ENCODE measurements around the gene PDZD7.

Gene PDZD7

GRCh38 chr10:101021692-101022251 is 9.2 kb downstream of the PDZD7 start:
- no peak overlapping the region for H3K27ac ChIP-seq
- TF ChIP-seq ZFX (IDR thresholded peaks at IDR 0.05) = no peak
- TF ChIP-seq, protein P1, sequence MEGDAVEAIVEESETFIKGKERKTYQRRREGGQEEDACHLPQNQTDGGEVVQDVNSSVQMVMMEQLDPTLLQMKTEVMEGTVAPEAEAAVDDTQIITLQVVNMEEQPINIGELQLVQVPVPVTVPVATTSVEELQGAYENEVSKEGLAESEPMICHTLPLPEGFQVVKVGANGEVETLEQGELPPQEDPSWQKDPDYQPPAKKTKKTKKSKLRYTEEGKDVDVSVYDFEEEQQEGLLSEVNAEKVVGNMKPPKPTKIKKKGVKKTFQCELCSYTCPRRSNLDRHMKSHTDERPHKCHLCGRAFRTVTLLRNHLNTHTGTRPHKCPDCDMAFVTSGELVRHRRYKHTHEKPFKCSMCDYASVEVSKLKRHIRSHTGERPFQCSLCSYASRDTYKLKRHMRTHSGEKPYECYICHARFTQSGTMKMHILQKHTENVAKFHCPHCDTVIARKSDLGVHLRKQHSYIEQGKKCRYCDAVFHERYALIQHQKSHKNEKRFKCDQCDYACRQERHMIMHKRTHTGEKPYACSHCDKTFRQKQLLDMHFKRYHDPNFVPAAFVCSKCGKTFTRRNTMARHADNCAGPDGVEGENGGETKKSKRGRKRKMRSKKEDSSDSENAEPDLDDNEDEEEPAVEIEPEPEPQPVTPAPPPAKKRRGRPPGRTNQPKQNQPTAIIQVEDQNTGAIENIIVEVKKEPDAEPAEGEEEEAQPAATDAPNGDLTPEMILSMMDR (conservative IDR thresholded peaks at IDR 0.05) = no peak

GRCh38 chr10:101021239-101021638 is 9.7 kb downstream of the PDZD7 start:
- no peak overlapping the region for H3K27ac ChIP-seq
- no peak for TF ChIP-seq ZFX (IDR thresholded peaks at IDR 0.05)
- TF ChIP-seq, protein P1 (conservative IDR thresholded peaks at IDR 0.05) = no peak

DNA sequence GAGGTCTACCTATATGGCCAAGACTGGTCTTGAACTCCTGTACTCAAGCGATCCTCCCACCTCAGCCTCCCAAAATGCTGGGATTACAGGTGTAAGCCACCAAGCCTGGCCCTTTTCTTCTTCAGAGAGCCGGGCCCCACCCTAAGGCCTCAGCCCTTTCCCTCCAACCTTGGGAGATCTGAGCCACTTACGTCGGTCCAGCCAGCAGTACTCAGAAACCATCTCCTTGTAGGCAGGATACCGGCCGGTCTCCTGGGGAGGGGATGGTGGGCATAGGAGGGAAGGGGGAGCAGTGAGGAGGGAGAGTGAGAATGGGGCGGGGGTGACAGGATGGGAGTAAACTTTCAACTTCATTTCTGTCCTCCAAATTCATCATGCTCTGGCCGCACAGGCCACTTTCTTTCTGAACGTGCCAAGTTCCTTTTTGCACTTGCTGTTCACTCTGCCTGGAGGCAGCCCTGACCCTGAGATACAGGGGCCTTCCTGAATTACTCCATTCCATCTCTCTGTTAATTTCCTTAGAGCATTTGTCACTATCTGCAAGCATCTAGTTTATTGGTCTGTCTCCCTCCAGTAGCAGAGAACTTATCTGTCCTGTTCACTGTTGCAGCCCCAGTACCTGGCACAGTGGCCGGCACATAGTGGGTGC is 10.4 kb downstream of the PDZD7 start:
- no peak overlapping the region for H3K27ac ChIP-seq
- no peak for TF ChIP-seq ZFX (IDR thresholded peaks at IDR 0.05)
- TF ChIP-seq, protein P1 (conservative IDR thresholded peaks at IDR 0.05) = no peak

DNA sequence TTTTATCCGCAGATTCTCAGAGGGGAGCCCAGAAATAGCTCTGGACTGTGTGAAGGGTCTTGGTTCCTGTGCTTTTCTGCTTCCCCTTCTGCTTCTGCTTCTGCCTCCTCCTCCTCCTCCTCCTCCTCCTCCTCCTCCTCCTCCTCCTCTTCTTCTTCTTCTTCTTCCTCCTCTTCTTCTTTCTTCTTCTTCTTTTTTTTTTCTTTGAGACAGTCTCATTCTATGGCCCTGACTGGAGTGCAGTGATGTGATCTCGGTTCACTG is 11.6 kb downstream of the PDZD7 start:
- TF ChIP-seq ZFX (IDR thresholded peaks at IDR 0.05) = no peak
- TF ChIP-seq, protein P1 (conservative IDR thresholded peaks at IDR 0.05) = no peak
- H3K27ac ChIP-seq = no peak overlapping the region

DNA sequence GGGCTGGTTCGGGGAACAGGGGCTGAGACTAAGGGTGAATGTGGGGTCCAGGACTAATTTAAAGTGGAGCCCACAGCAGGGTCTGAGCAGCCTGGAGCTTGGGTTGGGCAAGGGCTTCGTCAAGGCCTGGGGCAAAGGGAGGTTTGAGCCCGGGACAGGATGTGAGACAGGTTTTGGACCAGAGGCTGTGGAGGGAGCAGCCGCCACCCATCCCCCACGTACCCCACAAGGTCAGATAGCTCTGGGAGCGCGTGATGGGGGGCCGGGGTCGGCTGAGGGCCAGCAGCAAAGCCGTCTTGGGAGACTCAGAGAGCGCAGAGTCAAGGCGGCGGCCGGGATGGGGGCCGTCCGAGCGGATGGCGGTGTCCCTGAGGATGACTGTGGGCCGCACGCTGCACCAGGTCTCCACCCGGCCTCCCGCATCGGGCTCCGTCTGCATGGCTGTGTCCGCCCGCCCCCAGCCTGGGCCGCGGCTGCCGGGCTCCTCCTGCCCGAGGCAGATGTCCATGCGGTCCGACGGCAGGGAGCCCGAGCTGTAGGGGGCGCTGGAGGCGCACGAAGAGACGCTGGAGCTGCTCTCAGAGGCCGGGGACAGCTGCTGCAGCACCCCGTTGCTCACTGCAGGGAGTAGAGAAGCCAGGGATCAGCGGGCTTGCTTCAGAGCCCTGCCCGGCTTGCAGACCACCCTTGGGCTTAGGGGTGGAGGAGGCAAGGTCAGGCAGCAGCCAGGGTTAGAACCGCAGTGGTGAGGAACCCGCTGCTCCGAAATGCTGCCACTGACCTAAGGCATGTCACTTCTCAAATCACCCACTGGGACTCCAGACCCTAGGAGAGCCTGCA is 12.1 kb downstream of the PDZD7 start:
- TF ChIP-seq, protein P1 (conservative IDR thresholded peaks at IDR 0.05) = peak; percentile 68
- TF ChIP-seq ZFX (IDR thresholded peaks at IDR 0.05) = no peak
- H3K27ac ChIP-seq = no peak overlapping the region

- TF ChIP-seq, protein P1 (conservative IDR thresholded peaks at IDR 0.05) = no peak
- TF ChIP-seq ZFX (IDR thresholded peaks at IDR 0.05) = no peak
- H3K27ac ChIP-seq = no peak overlapping the region
Observed at GRCh38 chr10:101018118-101018599, 12.8 kb downstream of the PDZD7 start.

GRCh38 chr10:101016814-101017213 is 14.1 kb downstream of the PDZD7 start:
- TF ChIP-seq, protein P1 (conservative IDR thresholded peaks at IDR 0.05) = no peak
- no peak for TF ChIP-seq ZFX (IDR thresholded peaks at IDR 0.05)
- H3K27ac ChIP-seq = no peak overlapping the region
